HEK293T (cell line): ENCODE data around the gene SLC2A11.
A peak's percentile ranks its signal among the peaks of the same experiment; 100 is the strongest.
"Not testable (repeated sequence)": the region's sequence is repeated elsewhere in the genome, so short reads cannot be mapped to it uniquely, and the experiment has no call there.

ENCODE experiments used
- CTCF ChIA-PET: fragments of 350-600 bp; formaldehyde crosslinking; extraction: SDS; loops from one replicate; lab custom pipeline; 2021; ENCODE audit warnings: antibody characterized with exemption, inconsistent platforms; lab: Yijun Ruan, JAX
- POLR2A ChIA-PET: fragments of 350-600 bp; formaldehyde crosslinking; extraction: SDS; loops from one replicate; lab custom pipeline; 2020; ENCODE audit warnings: antibody characterized with exemption, inconsistent platforms; lab: Yijun Ruan, JAX
- DNase-seq: peaks from one replicate; pipeline ENCODE4 v3.0.0; 2012; ENCODE audit warnings: mixed read lengths; ENCODE audit errors: extremely low spot score
- ARNT ChIP-seq: fragments of 450-650 bp; IDR thresholded peaks from 2 replicates; pipeline ENCODE4 v1.6.1; 2017; ENCODE audit warnings: mild to moderate bottlenecking
- BHLHE40 ChIP-seq: fragments of 450-650 bp; IDR thresholded peaks from 2 replicates; pipeline ENCODE4 v1.6.1; 2016; ENCODE audit warnings: mild to moderate bottlenecking, moderate library complexity, borderline replicate concordance
- CTBP1 ChIP-seq: fragments of 450-650 bp; IDR thresholded peaks from 2 replicates; pipeline ENCODE4 v1.6.1; 2016; ENCODE audit warnings: borderline replicate concordance
- ELF4 ChIP-seq: fragments of 450-650 bp; IDR thresholded peaks from 2 replicates; pipeline ENCODE4 v1.6.1; 2017; ENCODE audit warnings: antibody characterized with exemption
- FOXA1 ChIP-seq: fragments of 450-650 bp; IDR thresholded peaks from 2 replicates; pipeline ENCODE4 v1.6.1; 2016; ENCODE audit warnings: mild to moderate bottlenecking
- FOXK2 ChIP-seq: fragments of 450-650 bp; IDR thresholded peaks from 2 replicates; pipeline ENCODE4 v1.6.1; 2016; ENCODE audit warnings: mild to moderate bottlenecking
- FOXM1 ChIP-seq: fragments of 450-650 bp; IDR thresholded peaks from 2 replicates; pipeline ENCODE4 v1.6.1; 2017; ENCODE audit warnings: mild to moderate bottlenecking, borderline replicate concordance
- HDGF ChIP-seq: fragments of 450-650 bp; IDR thresholded peaks from 2 replicates; pipeline ENCODE4 v1.6.1; 2017; ENCODE audit warnings: antibody characterized with exemption, borderline replicate concordance
- L3MBTL2 ChIP-seq: fragments of 450-650 bp; conservative IDR thresholded peaks from 2 replicates; pipeline ENCODE4 v1.6.1; 2016; ENCODE audit warnings: mild to moderate bottlenecking
- LEF1 ChIP-seq: fragments of 450-650 bp; IDR thresholded peaks from 2 replicates; pipeline ENCODE4 v1.6.1; 2017; ENCODE audit warnings: mild to moderate bottlenecking, borderline replicate concordance
- NFRKB ChIP-seq: fragments of 450-650 bp; IDR thresholded peaks from 2 replicates; pipeline ENCODE4 v1.6.1; 2016; ENCODE audit warnings: mild to moderate bottlenecking, moderate library complexity
- PKNOX1 ChIP-seq: fragments of 450-650 bp; IDR thresholded peaks from 2 replicates; pipeline ENCODE4 v1.6.1; 2016
- SP1 ChIP-seq: fragments of 450-650 bp; IDR thresholded peaks from 2 replicates; pipeline ENCODE4 v1.6.1; 2017
- SUZ12 ChIP-seq: fragments of 450-650 bp; IDR thresholded peaks from 2 replicates; pipeline ENCODE4 v1.6.1; 2016; ENCODE audit warnings: mild to moderate bottlenecking
- TARDBP ChIP-seq: fragments of 450-650 bp; IDR thresholded peaks from 2 replicates; pipeline ENCODE4 v1.6.1; 2016
- ZNF384 ChIP-seq: fragments of 450-650 bp; IDR thresholded peaks from 2 replicates; pipeline ENCODE4 v1.6.1; 2016

Gene SLC2A11

GRCh38 chr22:23913661-23914353 lies 56.1 kb downstream of the SLC2A11 start:
- ChIA-PET CTCF (interaction anchor here (0.6 to 1.1 kb wide), 2 partner anchors 20 to 55 kb away, joined by 4 read pairs; partner anchors contain the start of gene MIF), POLR2A (interaction anchor here (0.6 to 6.9 kb wide), 20 partner anchors 9 to 352 kb away, joined by 3 to 124 read pairs (median 4); partner anchors contain the start of genes CABIN1, MIF, SLC2A11 and SMARCB1)
- TF ChIP-seq BHLHE40 (no peak), HDGF (0 out of 2 replicates have a peak, but pooled peaks have one; percentile 83), L3MBTL2 (peak; percentile 97), ELF4 (peak; percentile 80; the same call in 1 of the 2 replicates)
- DNase-seq, result peak; percentile 100

- no peak for DNase-seq
- TF ChIP-seq FOXK2, result no peak
- TF ChIP-seq HDGF, result no peak
- no peak for TF ChIP-seq ARNT
- ChIA-PET CTCF (no interaction called here), POLR2A (interaction anchor here (0.9 to 3.5 kb wide), 2 partner anchors 21 to 58 kb away, joined by 3 to 17 read pairs; partner anchors contain the start of genes MIF and SLC2A11)
Observed at GRCh38 chr22:23915290-23915689, 57.6 kb downstream of the SLC2A11 start.

GRCh38 chr22:23920267-23920611 lies 62.6 kb downstream of the SLC2A11 start:
- not testable (repeated sequence) for DNase-seq
- ChIA-PET CTCF (interaction anchor here (1.0 to 1.7 kb wide), 2 partner anchors 26 to 32 kb away, joined by 3 to 5 read pairs; partner anchors contain the start of gene MIF), POLR2A (interaction anchor here (1.2 to 1.6 kb wide), 3 partner anchors 22 to 63 kb away, joined by 3 to 14 read pairs (median 6); partner anchors contain the start of genes MIF and SLC2A11)

GRCh38 chr22:23921586-23922201 lies 64.0 kb downstream of the SLC2A11 start:
- CTCF ChIA-PET, DNase-seq: not testable (repeated sequence)
- POLR2A ChIA-PET, result interaction anchor here (0.6 to 2.2 kb wide), 3 partner anchors 8 to 64 kb away, joined by 3 to 9 read pairs (median 5); partner anchors contain the start of genes MIF and SLC2A11

- ChIA-PET POLR2A (interaction anchor here (2.2 kb wide), 1 partner anchor 9 kb away, joined by 9 read pairs; no protein-coding TSS in a partner anchor), CTCF (no interaction called here)
- TF ChIP-seq NFRKB (no peak), SP1 (no peak), FOXK2 (no peak), LEF1 (no peak), BHLHE40 (no peak), FOXM1 (no peak), TARDBP (no peak), ARNT (no peak), ZNF384 (no peak), FOXA1 (no peak), ELF4 (no peak), PKNOX1 (no peak), HDGF (no peak), SUZ12 (no peak)
- no peak for DNase-seq
Observed at GRCh38 chr22:23922921-23923320, 65.2 kb downstream of the SLC2A11 start.

GRCh38 chr22:23925020-23925606 lies 67.4 kb downstream of the SLC2A11 start:
- TF ChIP-seq SUZ12 (no peak), PKNOX1 (no peak), FOXM1 (no peak), LEF1 (no peak), ELF4 (no peak), TARDBP (no peak), FOXK2 (no peak), BHLHE40 (no peak), FOXA1 (no peak)
- no peak for DNase-seq
- CTCF ChIA-PET, result no interaction called here
- POLR2A ChIA-PET, result interaction anchor here (1.3 kb wide), 1 partner anchor 11 kb away, joined by 3 read pairs; no protein-coding TSS in a partner anchor

- ChIA-PET POLR2A (no interaction called here), CTCF (no interaction called here)
- no peak for DNase-seq
- TF ChIP-seq FOXA1 (no peak), PKNOX1 (no peak), NFRKB (no peak), CTBP1 (no peak), FOXK2 (no peak), ZNF384 (no peak), BHLHE40 (no peak), LEF1 (no peak), TARDBP (no peak), L3MBTL2 (no peak), HDGF (no peak), ELF4 (no peak), ARNT (no peak), FOXM1 (no peak)
Observed at GRCh38 chr22:23926561-23926960, 68.9 kb downstream of the SLC2A11 start.
